Mucosa of descending colon (tissue), 3 donors: ENCODE measurements around the gene ATG9A. TPM values are rescaled to one million over a fixed set of nuclear protein-coding genes. Genes with fewer than 3 reads are reported as not detected.

Source experiments
- ATAC-seq: fragments of 200-7000 bp; cut with Tn5 transposase; one replicate; pipeline ENCODE4 v1.9.1; 2020; ENCODE audit warnings: mild to moderate bottlenecking, moderate library complexity
- DNase-seq, 3 donors: peaks; one replicate each; pipeline ENCODE4 v3.0.0-alpha.2; 2020
- H3K36me3 ChIP-seq: fragments of 200-600 bp; one replicate; pipeline ENCODE4 v1.8.0; 2021; ENCODE audit warnings: low read depth, mild to moderate bottlenecking
- H3K4me1 ChIP-seq: fragments of 200-600 bp; one replicate; pipeline ENCODE4 v1.8.0; 2021; ENCODE audit warnings: low read depth, mild to moderate bottlenecking
- H3K4me3 ChIP-seq: fragments of 200-600 bp; one replicate; pipeline ENCODE4 v1.8.0; 2021; ENCODE audit warnings: mild to moderate bottlenecking
- H3K9me3 ChIP-seq: fragments of 200-600 bp; one replicate; pipeline ENCODE4 v1.8.0; 2021; ENCODE audit warnings: mild to moderate bottlenecking
- intact Hi-C, 2 donors: fragments of 100-400 bp; cut with DNase I in 1 of 2; cut with micrococcal nuclease in 1 of 2; formaldehyde crosslinking; loops; one replicate each; pipeline versions ENCODE4 v1.11.0 to v1.11.1; 2022; cut with DNase I, micrococcal nuclease
- total RNA-seq, 3 donors: library from RNA; stranded (reverse); fragmentation: NEBNext Ultra II Directional in 2 of 3; extraction: Animal tissue kit (Norgen Biotek cat#: 25700) in 2 of 3; gene quantifications; one replicate each; pipeline versions ENCODE4 v1.2.1 to v1.2.4, GENCODE V29; 2021 to 2023
- TF ChIP-seq, protein P1 (sequence below): fragments of 200-600 bp; IDR thresholded peaks from one replicate; pipeline ENCODE4 v1.8.0; 2022; ENCODE audit warnings: antibody characterized with exemption, mild to moderate bottlenecking
- donor health status: DM: no; HTN: no; CAD: no; lungs with moderate emphysema.
- donor health status: DM: no; HTN: no; CAD: no.
- donor health status: DM: no; HTN: yes; CAD: no.

ATG9A gene
- total RNA-seq, 3 donors from 2014 or later: 51.9 to 74.3 (median 63.4) TPM

- ATAC-seq (peak; percentile 83), DNase-seq (peak; percentile 94 to 95 (median 95))
- H3K9me3 ChIP-seq: no peaks in the 10 kb centered on the region
- TF ChIP-seq, protein P1, sequence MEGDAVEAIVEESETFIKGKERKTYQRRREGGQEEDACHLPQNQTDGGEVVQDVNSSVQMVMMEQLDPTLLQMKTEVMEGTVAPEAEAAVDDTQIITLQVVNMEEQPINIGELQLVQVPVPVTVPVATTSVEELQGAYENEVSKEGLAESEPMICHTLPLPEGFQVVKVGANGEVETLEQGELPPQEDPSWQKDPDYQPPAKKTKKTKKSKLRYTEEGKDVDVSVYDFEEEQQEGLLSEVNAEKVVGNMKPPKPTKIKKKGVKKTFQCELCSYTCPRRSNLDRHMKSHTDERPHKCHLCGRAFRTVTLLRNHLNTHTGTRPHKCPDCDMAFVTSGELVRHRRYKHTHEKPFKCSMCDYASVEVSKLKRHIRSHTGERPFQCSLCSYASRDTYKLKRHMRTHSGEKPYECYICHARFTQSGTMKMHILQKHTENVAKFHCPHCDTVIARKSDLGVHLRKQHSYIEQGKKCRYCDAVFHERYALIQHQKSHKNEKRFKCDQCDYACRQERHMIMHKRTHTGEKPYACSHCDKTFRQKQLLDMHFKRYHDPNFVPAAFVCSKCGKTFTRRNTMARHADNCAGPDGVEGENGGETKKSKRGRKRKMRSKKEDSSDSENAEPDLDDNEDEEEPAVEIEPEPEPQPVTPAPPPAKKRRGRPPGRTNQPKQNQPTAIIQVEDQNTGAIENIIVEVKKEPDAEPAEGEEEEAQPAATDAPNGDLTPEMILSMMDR: no peak
- peak within 1 kb of the TSS; percentile 44 for H3K4me3 ChIP-seq
- H3K36me3 ChIP-seq: no peaks in the 10 kb centered on the region
- intact Hi-C loops: no loop called here
- H3K4me1 ChIP-seq: peaks cover 37% of the 10 kb centered on the region
Observed at GRCh38 chr2:219253753-219254589, 24.5 kb upstream of the ATG9A start, which contains the start of gene TUBA4A. TUBA4A (minus strand) TSS chr2:219253918; CDS start chr2:219253858, 60 bp downstream.

- Histone ChIP-seq H3K4me3 (peak within 1 kb of the TSS; percentile 44), H3K9me3 (no peaks in the 10 kb centered on the region), H3K36me3 (no peaks in the 10 kb centered on the region), H3K4me1 (peaks cover 46% of the 10 kb centered on the region)
- ATAC-seq (peak; percentile 6), DNase-seq (peak; percentile 52 to 81 (median 70))
- intact Hi-C loops: no loop called here
- TF ChIP-seq, protein P1: no peak
Observed at GRCh38 chr2:219252900-219253752, 23.7 kb upstream of the ATG9A start, which contains the start of gene TUBA4B. TUBA4B (plus strand) TSS chr2:219253243; CDS start chr2:219253408, 165 bp downstream.

GRCh38 chr2:219252570-219252899, 23.1 kb upstream of the ATG9A start:
- H3K4me1 ChIP-seq: peaks cover 52% of the 10 kb centered on the region
- no peaks in the 10 kb centered on the region for H3K9me3 ChIP-seq
- intact Hi-C loops: no loop called here
- no peaks in the 10 kb centered on the region for H3K36me3 ChIP-seq
- TF ChIP-seq, protein P1: no peak
- ATAC-seq: no peak
- DNase-seq: peak in 1 of 3 donors; percentile 65
- peak overlapping the region; percentile 44 for H3K4me3 ChIP-seq

DNA sequence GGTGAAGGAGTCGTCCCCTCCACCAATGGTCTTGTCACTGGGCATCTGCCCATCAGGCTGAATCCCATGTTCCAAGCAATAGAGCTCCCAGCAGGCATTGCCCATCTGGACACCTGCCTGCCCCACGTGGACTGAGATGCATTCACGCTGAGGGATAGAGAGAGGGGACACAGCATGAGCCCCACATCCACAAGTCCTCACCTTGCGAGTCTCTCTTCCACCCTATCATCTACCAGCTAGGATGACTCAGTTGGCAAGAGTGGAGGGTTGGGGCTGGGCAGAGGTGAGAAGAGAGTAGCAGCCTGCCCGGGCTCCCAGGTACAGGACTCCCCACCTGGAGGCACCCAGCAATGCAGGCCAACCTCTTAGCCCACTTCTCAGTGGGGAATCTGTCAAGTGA, 22.6 kb upstream of the ATG9A start:
- Histone ChIP-seq H3K36me3 (no peaks in the 10 kb centered on the region), H3K9me3 (no peaks in the 10 kb centered on the region), H3K4me1 (peaks cover 56% of the 10 kb centered on the region), H3K4me3 (no peak overlapping the region)
- ATAC-seq (no peak), DNase-seq (no peak)
- TF ChIP-seq, protein P1: no peak
- intact Hi-C loops: no loop called here

- H3K4me1 ChIP-seq: peaks cover 59% of the 10 kb centered on the region
- ATAC-seq (no peak), DNase-seq (no peak)
- no peaks in the 10 kb centered on the region for H3K36me3 ChIP-seq
- H3K4me3 ChIP-seq: no peak overlapping the region
- no peaks in the 10 kb centered on the region for H3K9me3 ChIP-seq
- intact Hi-C loops: no loop called here
- TF ChIP-seq, protein P1: no peak
Observed at GRCh38 chr2:219251656-219252055, 22.2 kb upstream of the ATG9A start.
